ENCODE measurements around the gene PLEKHG4B.

The PLEKHG4B gene

DNA sequence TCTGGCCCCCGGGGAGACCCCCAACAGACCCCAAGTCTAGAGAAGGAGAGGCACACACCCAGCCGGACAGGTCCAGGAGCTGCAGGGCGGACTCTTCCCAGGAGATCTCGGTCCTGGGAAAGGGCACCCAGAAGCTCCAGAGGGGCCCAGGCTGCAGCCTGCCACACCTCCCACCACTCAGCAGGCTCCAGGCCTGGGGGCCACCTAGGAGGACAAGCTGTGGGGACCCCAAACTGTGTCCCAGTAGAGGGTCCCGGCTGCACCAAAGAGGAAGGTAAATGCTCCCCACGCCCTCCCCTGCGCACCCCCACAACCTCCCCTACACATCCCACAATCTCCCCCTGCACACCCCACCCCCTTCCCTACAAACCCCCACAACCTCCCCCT lies 48.5 kb downstream of the PLEKHG4B start:
- no peak for TF ChIP-seq YY1 (IDR thresholded peaks at IDR 0.05; ENCODE audit: low read depth)
- no peak for TF ChIP-seq EGR1 (IDR thresholded peaks at IDR 0.05)
- TF ChIP-seq ZBTB7A (IDR thresholded peaks at IDR 0.05; ENCODE audit: low read depth), result no peak
- no peak for TF ChIP-seq FOXM1 (IDR thresholded peaks at IDR 0.05; ENCODE audit: borderline replicate concordance, low read depth)
- no peak for TF ChIP-seq CEBPB (IDR thresholded peaks at IDR 0.05)
- TF ChIP-seq EP300 (IDR thresholded peaks at IDR 0.05; ENCODE audit: borderline replicate concordance), result no peak
- TF ChIP-seq RAD21 (IDR thresholded peaks at IDR 0.05; ENCODE audit: low read depth), result no peak
- no peak for TF ChIP-seq TCF12 (IDR thresholded peaks at IDR 0.05; ENCODE audit: low read depth)
- TF ChIP-seq, protein P1, sequence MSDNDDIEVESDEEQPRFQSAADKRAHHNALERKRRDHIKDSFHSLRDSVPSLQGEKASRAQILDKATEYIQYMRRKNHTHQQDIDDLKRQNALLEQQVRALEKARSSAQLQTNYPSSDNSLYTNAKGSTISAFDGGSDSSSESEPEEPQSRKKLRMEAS (IDR thresholded peaks at IDR 0.05), result no peak
- no peak for TF ChIP-seq TEAD4 (IDR thresholded peaks at IDR 0.05)
- no peak for TF ChIP-seq TAF1 (IDR thresholded peaks at IDR 0.05; ENCODE audit: low read depth)
- no peak for TF ChIP-seq CREB1 (IDR thresholded peaks at IDR 0.05; ENCODE audit: low read depth)
- TF ChIP-seq, protein P2, sequence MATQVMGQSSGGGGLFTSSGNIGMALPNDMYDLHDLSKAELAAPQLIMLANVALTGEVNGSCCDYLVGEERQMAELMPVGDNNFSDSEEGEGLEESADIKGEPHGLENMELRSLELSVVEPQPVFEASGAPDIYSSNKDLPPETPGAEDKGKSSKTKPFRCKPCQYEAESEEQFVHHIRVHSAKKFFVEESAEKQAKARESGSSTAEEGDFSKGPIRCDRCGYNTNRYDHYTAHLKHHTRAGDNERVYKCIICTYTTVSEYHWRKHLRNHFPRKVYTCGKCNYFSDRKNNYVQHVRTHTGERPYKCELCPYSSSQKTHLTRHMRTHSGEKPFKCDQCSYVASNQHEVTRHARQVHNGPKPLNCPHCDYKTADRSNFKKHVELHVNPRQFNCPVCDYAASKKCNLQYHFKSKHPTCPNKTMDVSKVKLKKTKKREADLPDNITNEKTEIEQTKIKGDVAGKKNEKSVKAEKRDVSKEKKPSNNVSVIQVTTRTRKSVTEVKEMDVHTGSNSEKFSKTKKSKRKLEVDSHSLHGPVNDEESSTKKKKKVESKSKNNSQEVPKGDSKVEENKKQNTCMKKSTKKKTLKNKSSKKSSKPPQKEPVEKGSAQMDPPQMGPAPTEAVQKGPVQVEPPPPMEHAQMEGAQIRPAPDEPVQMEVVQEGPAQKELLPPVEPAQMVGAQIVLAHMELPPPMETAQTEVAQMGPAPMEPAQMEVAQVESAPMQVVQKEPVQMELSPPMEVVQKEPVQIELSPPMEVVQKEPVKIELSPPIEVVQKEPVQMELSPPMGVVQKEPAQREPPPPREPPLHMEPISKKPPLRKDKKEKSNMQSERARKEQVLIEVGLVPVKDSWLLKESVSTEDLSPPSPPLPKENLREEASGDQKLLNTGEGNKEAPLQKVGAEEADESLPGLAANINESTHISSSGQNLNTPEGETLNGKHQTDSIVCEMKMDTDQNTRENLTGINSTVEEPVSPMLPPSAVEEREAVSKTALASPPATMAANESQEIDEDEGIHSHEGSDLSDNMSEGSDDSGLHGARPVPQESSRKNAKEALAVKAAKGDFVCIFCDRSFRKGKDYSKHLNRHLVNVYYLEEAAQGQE (IDR thresholded peaks at IDR 0.05; ENCODE audit: low read depth), result no peak
- no peak for TF ChIP-seq NFIC (IDR thresholded peaks at IDR 0.05)
- TF ChIP-seq, protein P3, sequence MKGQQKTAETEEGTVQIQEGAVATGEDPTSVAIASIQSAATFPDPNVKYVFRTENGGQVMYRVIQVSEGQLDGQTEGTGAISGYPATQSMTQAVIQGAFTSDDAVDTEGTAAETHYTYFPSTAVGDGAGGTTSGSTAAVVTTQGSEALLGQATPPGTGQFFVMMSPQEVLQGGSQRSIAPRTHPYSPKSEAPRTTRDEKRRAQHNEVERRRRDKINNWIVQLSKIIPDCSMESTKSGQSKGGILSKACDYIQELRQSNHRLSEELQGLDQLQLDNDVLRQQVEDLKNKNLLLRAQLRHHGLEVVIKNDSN (IDR thresholded peaks at IDR 0.05), result no peak

DNA sequence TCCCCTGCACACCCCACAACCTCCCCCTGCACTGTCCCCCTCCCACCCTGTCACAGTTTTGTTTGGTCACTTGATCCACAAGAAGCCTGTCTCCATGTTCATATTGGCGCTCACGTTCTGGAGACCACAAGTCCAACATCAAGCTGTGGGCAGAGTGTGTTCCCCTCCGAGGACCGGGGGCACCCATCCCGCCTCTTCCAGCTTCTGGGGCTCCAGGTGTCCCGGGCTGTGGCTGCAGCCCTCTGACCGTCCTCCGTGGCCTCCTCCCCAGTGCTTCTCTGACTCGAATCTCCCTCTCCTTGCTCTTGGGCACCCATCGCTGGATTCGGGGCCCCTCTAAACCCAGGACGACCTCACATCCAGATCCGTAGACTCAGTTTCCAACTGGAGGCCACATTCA lies 49.2 kb downstream of the PLEKHG4B start:
- TF ChIP-seq EP300 (IDR thresholded peaks at IDR 0.05; ENCODE audit: borderline replicate concordance), result no peak

DNA sequence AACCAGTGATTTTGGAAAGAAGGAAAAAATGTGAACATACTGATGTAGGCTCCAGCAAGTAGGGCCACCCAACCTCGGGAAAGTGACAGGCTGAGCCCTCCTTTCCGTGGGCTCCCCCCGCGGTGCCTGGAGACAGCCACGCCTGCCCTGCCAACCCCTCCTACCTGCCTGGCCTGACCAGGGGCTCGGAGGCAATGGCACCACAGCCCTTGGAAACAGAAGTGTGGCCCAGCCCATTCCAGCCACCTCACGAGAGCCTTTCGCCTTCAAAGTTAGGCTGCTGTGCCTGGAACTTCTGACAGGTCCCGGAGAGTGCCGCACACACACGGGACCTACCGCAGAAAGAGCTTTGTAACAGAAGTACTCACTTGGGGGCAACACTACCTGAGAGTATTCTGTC lies 49.8 kb downstream of the PLEKHG4B start:
- TF ChIP-seq, protein P3 (IDR thresholded peaks at IDR 0.05), result no peak
- TF ChIP-seq, protein P1 (IDR thresholded peaks at IDR 0.05), result no peak
- no peak for TF ChIP-seq EP300 (IDR thresholded peaks at IDR 0.05; ENCODE audit: borderline replicate concordance)
- TF ChIP-seq YY1 (IDR thresholded peaks at IDR 0.05; ENCODE audit: low read depth), result no peak
- no peak for TF ChIP-seq TEAD4 (IDR thresholded peaks at IDR 0.05)
- TF ChIP-seq TCF12 (IDR thresholded peaks at IDR 0.05; ENCODE audit: low read depth), result no peak
- no peak for TF ChIP-seq CEBPB (IDR thresholded peaks at IDR 0.05)
- TF ChIP-seq CREB1 (IDR thresholded peaks at IDR 0.05; ENCODE audit: low read depth), result no peak
- TF ChIP-seq RAD21 (IDR thresholded peaks at IDR 0.05; ENCODE audit: low read depth), result no peak
- no peak for TF ChIP-seq ZBTB7A (IDR thresholded peaks at IDR 0.05; ENCODE audit: low read depth)
- TF ChIP-seq, protein P2 (IDR thresholded peaks at IDR 0.05; ENCODE audit: low read depth), result no peak
- TF ChIP-seq TAF1 (IDR thresholded peaks at IDR 0.05; ENCODE audit: low read depth), result no peak
- TF ChIP-seq FOXM1 (IDR thresholded peaks at IDR 0.05; ENCODE audit: borderline replicate concordance, low read depth), result no peak
- no peak for TF ChIP-seq EGR1 (IDR thresholded peaks at IDR 0.05)
- TF ChIP-seq NFIC (IDR thresholded peaks at IDR 0.05), result no peak

DNA sequence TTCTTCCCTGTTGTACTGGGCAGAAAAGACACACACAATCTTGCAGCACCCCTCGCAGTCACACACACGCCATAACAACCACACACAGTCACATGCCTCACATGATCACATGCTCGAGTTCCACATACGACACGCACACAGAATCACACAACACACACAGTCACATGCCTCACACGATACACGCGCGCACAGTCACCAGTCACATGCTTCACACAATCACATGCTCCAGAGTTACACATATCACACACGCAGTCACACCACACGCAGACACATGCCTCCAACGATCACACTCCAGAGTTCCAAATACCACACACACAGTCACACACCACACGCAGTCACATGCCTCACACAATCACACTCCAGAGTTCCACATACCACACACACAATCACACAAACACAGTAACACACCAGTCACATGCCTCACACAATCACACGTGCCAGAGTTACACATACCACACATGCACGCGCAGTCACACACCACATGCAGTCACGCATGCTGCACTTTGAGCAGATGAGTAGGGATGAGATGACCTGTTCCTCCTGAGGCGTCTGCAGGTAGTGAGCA lies 50.4 kb downstream of the PLEKHG4B start:
- TF ChIP-seq TEAD4 (IDR thresholded peaks at IDR 0.05) (no peak), RAD21 (IDR thresholded peaks at IDR 0.05; ENCODE audit: low read depth) (peak; percentile 18; the same call in 1 of the 2 replicates)

DNA sequence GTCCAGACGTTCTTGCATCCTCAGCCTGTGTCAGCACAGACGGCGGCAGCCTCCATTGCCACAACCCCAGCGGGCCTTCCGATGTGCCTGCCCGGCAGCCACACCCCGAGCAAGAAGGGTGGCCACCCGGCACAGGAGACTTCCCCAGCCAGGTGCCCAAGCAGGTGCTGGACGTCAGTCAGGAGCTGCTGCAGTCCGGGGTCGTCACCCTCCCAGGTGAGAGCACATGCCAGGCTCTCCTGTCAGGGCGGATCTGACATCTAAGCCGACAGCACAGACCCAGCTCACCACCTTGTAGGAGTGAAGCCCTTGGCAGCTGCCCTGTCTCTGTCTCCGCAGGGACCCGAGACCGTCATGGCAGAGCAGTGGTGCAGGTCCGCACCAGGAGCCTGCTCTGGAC lies 51.1 kb downstream of the PLEKHG4B start:
- no peak for TF ChIP-seq CEBPB (IDR thresholded peaks at IDR 0.05)
- TF ChIP-seq, protein P1 (IDR thresholded peaks at IDR 0.05), result no peak
- no peak for TF ChIP-seq EGR1 (IDR thresholded peaks at IDR 0.05)
- TF ChIP-seq, protein P3 (IDR thresholded peaks at IDR 0.05), result no peak
- no peak for TF ChIP-seq TAF1 (IDR thresholded peaks at IDR 0.05; ENCODE audit: low read depth)
- no peak for TF ChIP-seq RAD21 (IDR thresholded peaks at IDR 0.05; ENCODE audit: low read depth)
- no peak for TF ChIP-seq FOXM1 (IDR thresholded peaks at IDR 0.05; ENCODE audit: borderline replicate concordance, low read depth)
- no peak for TF ChIP-seq NFIC (IDR thresholded peaks at IDR 0.05)
- no peak for TF ChIP-seq TCF12 (IDR thresholded peaks at IDR 0.05; ENCODE audit: low read depth)
- TF ChIP-seq EP300 (IDR thresholded peaks at IDR 0.05; ENCODE audit: borderline replicate concordance), result no peak

DNA sequence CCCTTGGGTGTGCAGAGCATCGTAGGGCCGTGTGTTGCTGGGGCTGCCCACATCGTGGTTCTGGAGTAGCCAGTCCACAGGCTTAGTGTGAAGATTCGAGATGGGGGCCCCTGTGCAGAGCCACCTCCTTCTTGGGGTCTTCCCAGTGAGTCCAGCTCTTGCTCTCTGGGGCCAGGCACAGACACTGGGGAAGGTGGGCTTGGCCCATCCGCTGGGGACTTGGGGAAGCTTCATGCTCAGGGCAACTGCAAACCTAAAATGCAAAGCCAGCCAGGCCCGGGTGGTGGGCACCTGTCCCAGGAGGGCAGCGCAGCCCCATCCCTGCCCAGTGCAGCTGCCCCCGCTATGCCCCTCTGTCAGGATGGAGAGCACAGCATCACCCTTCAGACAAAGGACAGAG lies 53.0 kb downstream of the PLEKHG4B start:
- no peak for TF ChIP-seq TEAD4 (IDR thresholded peaks at IDR 0.05)
- TF ChIP-seq FOXM1 (IDR thresholded peaks at IDR 0.05; ENCODE audit: borderline replicate concordance, low read depth), result no peak
- no peak for TF ChIP-seq TCF12 (IDR thresholded peaks at IDR 0.05; ENCODE audit: low read depth)
- no peak for TF ChIP-seq TAF1 (IDR thresholded peaks at IDR 0.05; ENCODE audit: low read depth)
- no peak for TF ChIP-seq ZBTB7A (IDR thresholded peaks at IDR 0.05; ENCODE audit: low read depth)
- TF ChIP-seq RAD21 (IDR thresholded peaks at IDR 0.05; ENCODE audit: low read depth), result no peak
- TF ChIP-seq, protein P1 (IDR thresholded peaks at IDR 0.05), result no peak

Data from Ishikawa (cell line).